NB4 (cell line): Measurements from ENCODE around the gene LHX5.
A peak's percentile ranks its signal among the peaks of the same experiment; 100 is the strongest.

ENCODE experiments used
- DNase-seq: peaks from one replicate; pipeline ENCODE4 v3.0.0; 2010; ENCODE audit warnings: low read depth
- H3K4me3 ChIP-seq: one replicate; pipeline ENCODE4 v1.5.1; 2011; ENCODE audit warnings: mild to moderate bottlenecking, low read depth, low read length, moderate library complexity
- CTCF ChIP-seq: IDR thresholded peaks from one replicate; pipeline ENCODE4 v1.5.1; 2012; ENCODE audit warnings: low read depth, low read length
- MAX ChIP-seq: IDR thresholded peaks from 2 replicates; pipeline ENCODE4 v1.6.1; 2011; ENCODE audit warnings: low read depth, low read length
- MYC ChIP-seq: IDR thresholded peaks from 2 replicates; pipeline ENCODE4 v1.6.1; 2011; ENCODE audit warnings: low read depth, low read length
- POLR2A ChIP-seq: IDR thresholded peaks from 2 replicates; pipeline ENCODE4 v1.6.1; 2011; ENCODE audit warnings: mild to moderate bottlenecking; ENCODE audit not compliant: insufficient read length; ENCODE audit errors: extremely low read depth

The LHX5 gene

GRCh38 chr12:113440947-113441782 lies 30.5 kb downstream of the LHX5 start:
- DNase-seq = no peak
- H3K4me3 ChIP-seq = no peak overlapping the region
- TF ChIP-seq MYC = no peak
- no peak for TF ChIP-seq MAX
- TF ChIP-seq POLR2A = no peak

GRCh38 chr12:113440336-113440735 lies 31.3 kb downstream of the LHX5 start:
- TF ChIP-seq MYC (no peak), POLR2A (no peak), CTCF (no peak), MAX (no peak)
- no peak overlapping the region for H3K4me3 ChIP-seq
- DNase-seq = no peak

GRCh38 chr12:113439606-113440030 lies 32.1 kb downstream of the LHX5 start:
- no peak overlapping the region for H3K4me3 ChIP-seq
- TF ChIP-seq CTCF (peak; percentile 93), MYC (no peak)
- DNase-seq = peak; percentile 54

GRCh38 chr12:113439301-113439597 lies 32.4 kb downstream of the LHX5 start:
- TF ChIP-seq CTCF = no peak
- TF ChIP-seq POLR2A = no peak
- TF ChIP-seq MYC = no peak
- TF ChIP-seq MAX = no peak
- H3K4me3 ChIP-seq = no peak overlapping the region
- no peak for DNase-seq

- H3K4me3 ChIP-seq = no peak overlapping the region
- no peak for DNase-seq
- TF ChIP-seq MYC (no peak), CTCF (no peak), MAX (no peak), POLR2A (no peak)
Measured at GRCh38 chr12:113438523-113439300, 33.0 kb downstream of the LHX5 start.

GRCh38 chr12:113437729-113438100 lies 34.0 kb downstream of the LHX5 start:
- no peak overlapping the region for H3K4me3 ChIP-seq
- TF ChIP-seq MYC (no peak), MAX (no peak), CTCF (no peak), POLR2A (no peak)
- no peak for DNase-seq
